Smooth muscle cell (in vitro differentiated cells): Measurements from ENCODE around the gene SUSD1. TPM values are rescaled to one million over a fixed set of nuclear protein-coding genes. Genes with fewer than 3 reads are reported as not detected.

Source experiments
- DNase-seq: peaks from one replicate; lab custom pipeline; 2025; ENCODE audit not compliant: unreplicated experiment; lab: John Stamatoyannopoulos, UW
- H2AFZ ChIP-seq: fragments of 200-600 bp; sonication (generic); 2 replicates; pipeline ENCODE4 v1.6.0; 2016; ENCODE audit warnings: antibody characterized with exemption, low read depth, mild to moderate bottlenecking
- H3F3A ChIP-seq: fragments of 200-600 bp; sonication (generic); 2 replicates; pipeline ENCODE4 v1.6.0; 2017; ENCODE audit warnings: antibody characterized with exemption, low read depth
- H3K27ac ChIP-seq: fragments of 200-600 bp; sonication (generic); 2 replicates; pipeline ENCODE4 v1.5.1; 2016; ENCODE audit warnings: low read depth, mild to moderate bottlenecking
- H3K27me3 ChIP-seq: fragments of 200-600 bp; sonication (generic); 2 replicates; pipeline ENCODE4 v1.6.1; 2016; ENCODE audit warnings: low read depth, mild to moderate bottlenecking
- H3K36me3 ChIP-seq: fragments of 200-600 bp; sonication (generic); 2 replicates; pipeline ENCODE4 v1.5.1; 2016; ENCODE audit warnings: low read depth
- H3K4me1 ChIP-seq: fragments of 200-600 bp; sonication (generic); 2 replicates; pipeline ENCODE4 v1.5.1; 2016; ENCODE audit warnings: low read depth
- H3K4me2 ChIP-seq: fragments of 200-600 bp; sonication (generic); 2 replicates; pipeline ENCODE4 v1.6.0; 2016; ENCODE audit warnings: mild to moderate bottlenecking
- H3K4me3 ChIP-seq: fragments of 200-600 bp; sonication (generic); 2 replicates; pipeline ENCODE4 v1.5.1; 2016; ENCODE audit warnings: mild to moderate bottlenecking
- H3K79me2 ChIP-seq: fragments of 200-600 bp; sonication (generic); 2 replicates; pipeline ENCODE4 v1.6.0; 2016; ENCODE audit warnings: low read depth, mild to moderate bottlenecking
- H3K9ac ChIP-seq: fragments of 200-600 bp; sonication (generic); 2 replicates; pipeline ENCODE4 v1.6.0; 2016; ENCODE audit warnings: low read depth
- H3K9me3 ChIP-seq: fragments of 200-600 bp; sonication (generic); replicated peaks from 2 replicates; pipeline ENCODE4 v1.5.1; 2016; ENCODE audit warnings: low read depth
- H4K20me1 ChIP-seq: fragments of 200-600 bp; sonication (generic); 2 replicates; pipeline ENCODE4 v1.6.0; 2016; ENCODE audit warnings: low read depth
- CTCF ChIP-seq: fragments of 200-600 bp; sonication (generic); IDR thresholded peaks from 2 replicates; pipeline ENCODE4 v1.5.1; 2017; ENCODE audit warnings: borderline replicate concordance, mild to moderate bottlenecking, antibody characterized with exemption; ENCODE audit not compliant: insufficient read depth, poor library complexity, severe bottlenecking
- WGBS: methylation state at CpG from one replicate; pipeline ENCODE4 v1.1.7; 2016; ENCODE audit warnings: low lambda C conversion rate; 5-methylcytosine and 5-hydroxymethylcytosine counted together
- polyA plus RNA-seq: library from polyadenylated mRNA; unstranded; fragments of >200 nt; fragmentation: Nextera tagmentation; extraction: Ambion mirVana; gene quantifications from 2 replicates; pipeline ENCODE4 v1.2.1, GENCODE V29; 2016
- total RNA-seq: library from RNA; depleted of rRNA; stranded (reverse); fragments of >200 nt; gene quantifications from 2 replicates; pipeline ENCODE4 v1.2.3, GENCODE V29; 2014

The SUSD1 gene
- total and polyA plus RNA-seq, 2 experiments from 2014 or later = 6.7 to 11.8 TPM

- no peak overlapping the region for H2AFZ ChIP-seq
- H3K27ac ChIP-seq = no peak overlapping the region
- peaks cover 22% of the 10 kb centered on the region for H3K4me1 ChIP-seq
- WGBS = 94% methylated on average over 3 of the region's 3 CpGs
- H3F3A ChIP-seq = no peaks in the 10 kb centered on the region
- no peak overlapping the region for H3K9ac ChIP-seq
- H3K36me3 ChIP-seq = no peaks in the 10 kb centered on the region
- no peaks in the 10 kb centered on the region for H3K79me2 ChIP-seq
- TF ChIP-seq CTCF = no peak
- no peak for DNase-seq
- H3K4me3 ChIP-seq = no peak overlapping the region
- H3K27me3 ChIP-seq = no peaks in the 10 kb centered on the region
- H4K20me1 ChIP-seq = no peaks in the 10 kb centered on the region
- no peak overlapping the region for H3K4me2 ChIP-seq
- no peaks in the 10 kb centered on the region for H3K9me3 ChIP-seq
Measured at GRCh38 chr9:112127281-112127680, 47.8 kb downstream of the SUSD1 start.

GRCh38 chr9:112125951-112126388, 49.1 kb downstream of the SUSD1 start:
- H3K36me3 ChIP-seq = no peaks in the 10 kb centered on the region
- H3K9ac ChIP-seq = no peak overlapping the region
- H3K79me2 ChIP-seq = no peaks in the 10 kb centered on the region
- H3K4me3 ChIP-seq = no peak overlapping the region
- no peaks in the 10 kb centered on the region for H3F3A ChIP-seq
- no peak overlapping the region for H3K27ac ChIP-seq
- H3K9me3 ChIP-seq = no peaks in the 10 kb centered on the region
- TF ChIP-seq CTCF = no peak
- H4K20me1 ChIP-seq = no peaks in the 10 kb centered on the region
- peaks cover 22% of the 10 kb centered on the region for H3K4me1 ChIP-seq
- no peak for DNase-seq
- 86% methylated on average over 1 of the region's 1 CpG for WGBS
- H3K4me2 ChIP-seq = no peak overlapping the region
- no peaks in the 10 kb centered on the region for H3K27me3 ChIP-seq
- H2AFZ ChIP-seq = no peak overlapping the region

GRCh38 chr9:112124156-112124555, 50.9 kb downstream of the SUSD1 start:
- WGBS = 96% methylated on average over 5 of the region's 5 CpGs

More at GRCh38 chr9:112124156-112124555, 50.9 kb downstream of the SUSD1 start:
- Histone ChIP-seq H3K79me2 (no peaks in the 10 kb centered on the region), H3K27ac (no peak overlapping the region), H3K4me2 (no peak overlapping the region), H4K20me1 (no peaks in the 10 kb centered on the region), H3K9ac (no peak overlapping the region), H3K27me3 (no peaks in the 10 kb centered on the region), H3K36me3 (no peaks in the 10 kb centered on the region), H3F3A (no peaks in the 10 kb centered on the region), H2AFZ (no peak overlapping the region), H3K9me3 (no peaks in the 10 kb centered on the region), H3K4me3 (no peak overlapping the region), H3K4me1 (peaks cover 28% of the 10 kb centered on the region)
- no peak for TF ChIP-seq CTCF
- no peak for DNase-seq
